Measurements from ENCODE around the gene SYNE4. TPM values are rescaled to one million over a fixed set of nuclear protein-coding genes. Genes with fewer than 3 reads are reported as not detected.

SYNE4 gene
- total and polyA plus RNA-seq, 3 donors from 2014 or later, result 0.68 to 1.8 (median 1.3) TPM

DNA sequence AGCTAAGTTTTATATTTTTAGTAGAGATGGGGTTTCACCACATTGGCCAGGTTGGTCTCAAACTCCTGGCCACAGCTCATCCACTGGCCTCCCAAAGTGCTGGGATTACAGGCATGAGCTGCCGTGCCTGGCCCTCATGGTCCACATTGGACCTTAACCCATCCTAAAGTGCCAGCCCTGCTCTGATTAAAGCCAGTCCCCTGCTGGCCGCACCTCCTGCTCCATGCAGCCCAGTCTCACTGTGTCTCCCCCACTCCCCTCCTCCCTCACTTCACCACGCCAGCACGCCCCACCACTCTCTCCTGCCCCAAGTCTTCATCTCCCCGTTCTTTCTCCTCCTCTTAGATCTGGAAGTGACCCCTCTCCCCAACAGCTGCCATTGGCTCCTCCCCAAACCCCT lies 30.3 kb downstream of the SYNE4 start:
- no peaks in the 10 kb centered on the region for H3K4me1 ChIP-seq
- 47 to 54% methylated on average over 5 of the region's 5 CpGs for WGBS, 2 donors
- H3K9me3 ChIP-seq, result no peaks in the 10 kb centered on the region
- H3K27ac ChIP-seq, result no peak overlapping the region
- H3K36me3 ChIP-seq (ENCODE audit: low read depth, missing control alignments), result no peaks in the 10 kb centered on the region
- no peak overlapping the region for H3K4me3 ChIP-seq
- TF ChIP-seq, protein P1, sequence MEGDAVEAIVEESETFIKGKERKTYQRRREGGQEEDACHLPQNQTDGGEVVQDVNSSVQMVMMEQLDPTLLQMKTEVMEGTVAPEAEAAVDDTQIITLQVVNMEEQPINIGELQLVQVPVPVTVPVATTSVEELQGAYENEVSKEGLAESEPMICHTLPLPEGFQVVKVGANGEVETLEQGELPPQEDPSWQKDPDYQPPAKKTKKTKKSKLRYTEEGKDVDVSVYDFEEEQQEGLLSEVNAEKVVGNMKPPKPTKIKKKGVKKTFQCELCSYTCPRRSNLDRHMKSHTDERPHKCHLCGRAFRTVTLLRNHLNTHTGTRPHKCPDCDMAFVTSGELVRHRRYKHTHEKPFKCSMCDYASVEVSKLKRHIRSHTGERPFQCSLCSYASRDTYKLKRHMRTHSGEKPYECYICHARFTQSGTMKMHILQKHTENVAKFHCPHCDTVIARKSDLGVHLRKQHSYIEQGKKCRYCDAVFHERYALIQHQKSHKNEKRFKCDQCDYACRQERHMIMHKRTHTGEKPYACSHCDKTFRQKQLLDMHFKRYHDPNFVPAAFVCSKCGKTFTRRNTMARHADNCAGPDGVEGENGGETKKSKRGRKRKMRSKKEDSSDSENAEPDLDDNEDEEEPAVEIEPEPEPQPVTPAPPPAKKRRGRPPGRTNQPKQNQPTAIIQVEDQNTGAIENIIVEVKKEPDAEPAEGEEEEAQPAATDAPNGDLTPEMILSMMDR (IDR thresholded peaks at IDR 0.05), result no peak
- TF ChIP-seq POLR2A (IDR thresholded peaks at IDR 0.05), result no peak
- no peak for DNase-seq
- H3K27me3 ChIP-seq, result no peaks in the 10 kb centered on the region
- intact Hi-C loops (cut with DNase I; ENCODE audit: low total_unique reads), result no loop called here

DNA sequence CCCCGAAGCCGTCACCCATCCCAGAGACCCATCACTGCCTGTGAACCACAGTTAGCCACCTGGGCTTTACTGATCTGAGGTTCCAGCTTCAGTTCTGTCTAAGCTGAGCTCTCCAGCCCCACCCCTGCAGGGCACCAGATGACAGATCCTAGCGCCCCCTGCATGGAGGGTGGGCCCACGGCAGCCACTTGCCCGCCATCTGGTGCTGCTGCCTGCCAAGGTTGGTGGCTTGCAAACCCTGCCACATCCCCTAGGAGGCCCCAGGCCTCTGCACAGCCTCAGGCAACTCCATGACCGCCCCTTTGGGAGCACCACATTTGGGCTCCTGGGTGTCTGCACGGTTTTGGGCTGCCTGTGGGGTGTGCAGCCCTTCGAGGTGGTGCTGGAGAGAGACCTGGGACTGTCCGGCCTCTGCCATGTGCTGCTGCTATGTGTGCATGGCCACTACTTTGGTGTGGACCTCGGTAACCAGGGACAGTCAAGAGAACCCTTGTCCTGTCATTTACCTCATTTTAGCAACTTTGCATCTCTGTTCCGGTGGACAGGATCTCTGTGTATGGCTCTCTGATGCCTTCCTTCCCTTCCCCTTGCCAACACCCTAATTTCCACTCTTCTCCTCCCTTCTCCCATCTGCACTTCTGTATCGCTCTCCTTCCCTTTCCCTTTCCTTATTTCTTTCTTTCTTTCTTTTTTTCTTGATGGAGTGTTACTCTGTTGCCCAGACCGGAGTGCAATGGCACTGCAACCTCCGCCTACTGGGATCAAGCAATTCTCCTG lies 31.0 kb downstream of the SYNE4 start:
- 68 to 75% methylated on average over 12 to 14 of the region's 14 CpGs for WGBS, 2 donors
- Histone ChIP-seq H3K27ac (no peak overlapping the region), H3K36me3 (ENCODE audit: low read depth, missing control alignments) (no peaks in the 10 kb centered on the region), H3K27me3 (no peaks in the 10 kb centered on the region), H3K4me1 (no peaks in the 10 kb centered on the region), H3K9me3 (no peaks in the 10 kb centered on the region), H3K4me3 (no peak overlapping the region)
- intact Hi-C loops (cut with DNase I; ENCODE audit: low total_unique reads), result no loop called here
- no peak for DNase-seq
- TF ChIP-seq, protein P1 (IDR thresholded peaks at IDR 0.05), result no peak
- TF ChIP-seq POLR2A (IDR thresholded peaks at IDR 0.05), result no peak

DNA sequence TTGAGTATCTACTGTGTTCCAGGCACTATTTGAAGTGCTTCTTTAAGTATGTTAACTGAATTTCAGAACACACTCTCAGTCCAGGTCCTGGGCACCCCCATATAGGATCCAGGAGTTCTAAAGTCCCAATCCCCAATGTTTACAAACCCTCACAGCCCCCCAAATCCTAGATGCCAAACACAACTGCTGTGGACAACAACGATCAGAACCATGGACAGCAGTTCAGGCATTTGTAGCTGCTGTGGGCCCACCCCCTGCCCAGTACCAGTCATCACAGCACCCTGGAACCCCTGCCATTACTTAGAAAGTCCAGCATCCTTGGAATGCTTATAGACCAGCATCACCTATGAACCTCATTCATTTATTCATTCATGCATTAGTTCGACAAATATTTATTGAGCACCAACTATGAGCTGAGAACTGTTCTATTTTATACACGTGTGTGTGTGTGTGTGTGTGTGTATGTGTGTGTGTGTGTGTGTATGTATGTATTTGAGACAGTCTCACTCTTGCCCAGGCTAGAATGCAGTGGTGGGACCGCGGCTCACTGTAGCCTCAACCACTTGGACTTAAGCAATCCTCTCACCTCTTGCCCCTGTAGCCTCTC lies 32.9 kb downstream of the SYNE4 start:
- Histone ChIP-seq H3K9me3 (no peaks in the 10 kb centered on the region), H3K4me1 (no peaks in the 10 kb centered on the region), H3K36me3 (ENCODE audit: low read depth, missing control alignments) (no peaks in the 10 kb centered on the region), H3K4me3 (no peak overlapping the region), H3K27me3 (no peaks in the 10 kb centered on the region), H3K27ac (no peak overlapping the region)
- DNase-seq, result no peak
- 36 to 52% methylated on average over 5 of the region's 5 CpGs for WGBS, 2 donors
- intact Hi-C loops (cut with DNase I; ENCODE audit: low total_unique reads), result no loop called here
- TF ChIP-seq, protein P1 (IDR thresholded peaks at IDR 0.05), result no peak
- TF ChIP-seq POLR2A (IDR thresholded peaks at IDR 0.05), result no peak

DNA sequence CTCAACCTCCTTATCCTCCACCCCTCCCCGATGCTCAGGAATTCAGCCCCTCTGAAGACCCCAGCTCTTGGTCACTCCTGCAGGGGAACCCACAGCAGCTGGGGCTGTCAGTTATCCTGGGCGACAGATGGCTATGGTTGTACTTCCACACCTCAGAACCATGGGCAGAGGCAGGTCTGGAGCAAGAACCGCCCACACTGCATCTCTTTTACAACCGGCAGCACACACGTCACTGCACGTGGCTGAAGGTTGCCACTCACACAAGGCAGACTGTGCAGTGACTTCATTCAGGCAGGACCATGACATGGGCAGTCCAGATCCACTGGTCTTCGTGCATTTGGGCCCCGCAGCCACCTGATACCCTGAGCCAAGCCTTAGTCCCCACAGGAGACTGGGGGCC lies 35.1 kb downstream of the SYNE4 start:
- WGBS, 2 donors, result 37 to 56% methylated on average over 6 to 8 of the region's 8 CpGs
- no peaks in the 10 kb centered on the region for H3K27me3 ChIP-seq
- no peak overlapping the region for H3K4me3 ChIP-seq
- H3K27ac ChIP-seq, result no peak overlapping the region
- H3K36me3 ChIP-seq (ENCODE audit: low read depth, missing control alignments), result no peaks in the 10 kb centered on the region
- H3K9me3 ChIP-seq, result no peaks in the 10 kb centered on the region
- intact Hi-C loops (cut with DNase I; ENCODE audit: low total_unique reads), result no loop called here
- H3K4me1 ChIP-seq, result no peaks in the 10 kb centered on the region
- TF ChIP-seq POLR2A (IDR thresholded peaks at IDR 0.05), result no peak
- TF ChIP-seq, protein P1 (IDR thresholded peaks at IDR 0.05), result no peak
- DNase-seq, result no peak

Data from testis (tissue), 3 donors.